NCI-H2029 (cell line): ENCODE measurements around the gene PLCD3.

Experiments
- DNase-seq: peaks from one replicate; lab custom pipeline; 2025; lab: John Stamatoyannopoulos, UW

The PLCD3 gene

DNA sequence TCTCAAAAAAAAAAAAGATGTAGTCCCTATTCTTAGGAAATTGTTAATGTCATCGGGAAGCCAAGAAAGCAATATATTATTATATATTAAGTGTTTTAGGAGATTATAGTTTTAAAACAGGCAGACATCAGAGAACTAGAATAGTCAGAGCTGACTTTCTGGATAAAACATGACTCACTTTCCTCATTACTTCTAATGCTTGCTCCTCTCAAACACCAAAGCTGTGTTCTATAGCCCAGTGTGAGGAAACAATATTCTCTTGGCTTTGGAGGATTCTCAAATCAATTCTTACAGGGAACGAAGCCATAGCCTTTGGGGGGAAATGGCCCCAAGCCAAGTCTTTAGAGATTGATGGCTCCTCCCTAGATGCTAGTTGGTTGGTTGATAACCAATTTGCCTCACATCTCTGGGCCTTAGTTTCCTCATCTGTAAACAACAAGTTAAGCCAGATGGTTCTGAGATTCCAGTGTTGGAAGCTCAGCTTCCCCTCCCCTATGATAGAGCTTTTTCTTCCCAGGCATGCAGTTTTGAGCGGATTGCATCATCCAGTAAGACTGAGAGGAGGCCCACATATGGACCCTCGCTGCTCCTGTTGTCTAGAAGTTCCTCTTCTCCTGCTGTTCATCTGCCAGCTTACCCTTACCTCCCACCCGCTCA lies 58.8 kb downstream of the PLCD3 start:
- DNase-seq: no peak

DNA sequence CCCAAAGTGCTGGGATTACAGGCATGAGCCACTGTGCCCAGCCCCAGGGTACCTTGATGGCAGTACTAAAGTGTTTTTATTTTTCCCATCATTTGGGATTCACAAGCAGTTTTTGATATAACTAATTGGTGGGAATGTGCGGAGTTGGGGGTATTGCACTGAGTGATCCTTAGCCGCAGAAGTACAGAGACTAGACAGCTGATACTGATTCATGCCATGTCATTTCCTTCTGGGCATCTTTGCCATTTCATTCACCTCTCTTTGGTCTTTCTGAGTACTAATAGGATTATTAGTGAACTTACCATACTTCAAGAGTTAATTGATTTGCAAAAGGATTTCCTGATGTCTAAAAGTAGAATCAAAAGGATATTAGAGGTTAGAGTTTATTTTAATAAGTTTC lies 61.5 kb downstream of the PLCD3 start:
- DNase-seq: no peak

DNA sequence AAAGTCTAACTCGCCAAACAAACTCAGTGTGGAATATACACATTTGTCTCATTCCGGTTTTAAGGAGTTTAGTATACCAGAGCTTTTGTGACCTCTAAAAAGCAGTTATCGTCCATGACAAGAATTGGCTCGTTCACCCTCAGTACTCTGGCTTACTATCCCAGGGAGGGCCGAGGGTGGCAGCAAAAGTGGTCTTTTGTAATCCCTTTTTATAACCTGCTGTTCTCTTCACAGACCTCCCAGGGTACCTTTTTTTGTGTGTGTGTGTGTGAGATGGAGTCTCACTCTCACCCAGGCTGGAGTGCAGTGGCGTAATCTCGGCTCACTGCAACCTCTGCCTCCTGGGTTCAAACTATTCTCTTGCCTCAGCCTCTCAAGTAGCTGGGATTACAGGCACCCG lies 62.3 kb downstream of the PLCD3 start:
- DNase-seq: no peak

DNA sequence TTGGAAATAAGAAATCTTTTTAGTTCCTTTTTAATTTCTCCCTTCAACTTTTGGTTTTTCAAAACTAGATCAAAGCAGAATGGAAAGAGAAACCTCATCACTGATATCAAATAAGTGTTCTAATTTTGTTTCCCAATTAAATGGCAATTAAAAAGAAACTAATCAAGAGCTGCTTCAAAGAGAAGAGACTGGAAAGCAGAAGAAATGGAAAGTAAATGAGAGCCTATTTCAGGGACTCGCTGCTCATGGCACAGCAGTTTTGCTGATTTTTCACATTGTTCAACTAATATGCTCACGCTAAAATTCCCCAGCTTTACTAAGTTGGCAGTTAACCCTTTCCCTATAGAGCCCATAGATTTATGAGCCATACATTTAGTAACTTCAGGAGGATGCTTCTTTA lies 64.7 kb downstream of the PLCD3 start:
- DNase-seq: no peak

DNA sequence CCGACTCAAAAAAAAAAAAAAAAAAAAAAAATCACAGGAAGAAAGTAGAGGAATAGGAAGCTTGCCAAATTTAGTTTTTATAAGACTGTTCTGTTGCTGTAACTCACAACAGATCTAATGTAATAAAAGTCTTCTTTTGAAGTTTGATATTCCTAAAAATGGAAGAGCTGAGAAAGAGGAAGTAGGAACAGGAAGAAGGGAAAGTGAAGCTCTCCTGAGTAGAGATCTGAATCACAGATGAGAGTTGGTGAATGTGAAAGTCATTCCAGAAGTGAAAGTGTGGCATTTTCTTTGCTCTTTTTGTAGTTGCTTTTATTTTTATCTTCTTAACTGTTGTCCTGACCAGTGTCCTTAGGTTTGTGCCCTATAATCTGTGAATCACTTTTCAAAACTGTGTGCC lies 69.1 kb downstream of the PLCD3 start:
- no peak for DNase-seq

DNA sequence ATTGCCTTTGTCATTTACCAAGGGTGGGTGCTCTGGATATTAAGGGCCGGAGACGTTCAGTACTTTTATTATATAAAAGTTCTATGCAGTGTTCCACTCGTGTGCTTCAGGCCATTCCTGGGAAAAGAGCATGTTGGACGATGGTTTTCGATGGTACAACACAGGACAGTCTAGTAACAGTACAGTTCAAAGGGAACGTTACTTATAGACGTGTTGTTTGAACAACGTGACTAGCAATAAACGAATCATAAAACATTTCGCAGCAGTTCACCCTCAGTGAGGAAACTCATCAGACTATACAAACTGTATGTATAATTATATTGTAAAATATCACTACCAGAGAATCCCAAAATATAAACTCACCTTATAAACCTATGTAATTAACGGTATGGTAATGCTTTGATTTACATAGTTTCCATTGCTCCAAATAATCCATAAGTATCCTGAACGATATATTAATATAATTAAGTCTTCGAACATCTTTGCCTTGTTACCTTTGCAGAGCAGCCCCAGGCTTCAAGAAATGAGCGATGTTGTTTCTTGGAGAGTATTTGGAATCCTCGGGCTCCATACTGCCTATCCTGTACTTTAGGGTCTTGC lies 70.6 kb downstream of the PLCD3 start:
- no peak for DNase-seq

DNA sequence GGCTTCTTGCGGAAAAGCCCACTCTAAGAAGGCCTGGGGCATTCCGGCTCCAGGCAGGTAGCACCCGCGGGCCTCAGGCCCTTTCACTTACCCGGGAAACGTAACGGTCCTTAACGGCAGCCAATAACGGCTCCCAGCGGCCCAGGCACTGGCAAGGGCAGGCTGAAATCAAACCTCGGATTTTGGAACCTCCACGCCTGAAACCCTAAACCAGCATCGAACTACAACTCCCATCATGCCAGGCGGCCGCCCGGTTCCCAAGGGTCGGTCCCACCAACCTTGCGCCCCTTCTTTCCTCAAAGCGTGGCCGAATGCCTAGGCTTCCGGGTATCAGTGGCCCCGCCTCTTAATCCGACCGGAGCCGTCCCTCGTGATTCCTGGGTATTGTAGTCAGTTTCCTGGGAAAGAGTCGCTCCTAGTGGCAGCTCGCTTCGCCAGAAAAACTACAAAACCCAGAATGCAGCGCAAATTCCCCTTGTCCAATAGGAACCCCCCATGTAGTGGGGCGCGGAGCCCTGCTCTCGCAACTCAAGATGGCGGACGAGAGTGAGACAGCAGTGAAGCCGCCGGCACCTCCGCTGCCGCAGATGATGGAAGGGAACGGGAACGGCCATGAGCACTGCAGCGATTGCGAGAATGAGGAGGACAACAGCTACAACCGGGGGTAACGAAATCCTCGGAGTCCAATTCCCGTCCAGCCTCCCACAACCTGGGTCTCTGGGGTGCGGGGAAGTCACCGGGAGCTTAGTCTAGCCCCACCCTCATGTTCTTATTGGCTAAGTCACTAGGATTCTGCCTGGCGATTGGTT lies 71.3 kb downstream of the PLCD3 start, which contains the start of gene NMT1:
NMT1 (plus strand) TSS at position 521 of the 809 bp plus-strand sequence; CDS start at position 534, 13 bp downstream.
- peak; percentile 98 for DNase-seq

DNA sequence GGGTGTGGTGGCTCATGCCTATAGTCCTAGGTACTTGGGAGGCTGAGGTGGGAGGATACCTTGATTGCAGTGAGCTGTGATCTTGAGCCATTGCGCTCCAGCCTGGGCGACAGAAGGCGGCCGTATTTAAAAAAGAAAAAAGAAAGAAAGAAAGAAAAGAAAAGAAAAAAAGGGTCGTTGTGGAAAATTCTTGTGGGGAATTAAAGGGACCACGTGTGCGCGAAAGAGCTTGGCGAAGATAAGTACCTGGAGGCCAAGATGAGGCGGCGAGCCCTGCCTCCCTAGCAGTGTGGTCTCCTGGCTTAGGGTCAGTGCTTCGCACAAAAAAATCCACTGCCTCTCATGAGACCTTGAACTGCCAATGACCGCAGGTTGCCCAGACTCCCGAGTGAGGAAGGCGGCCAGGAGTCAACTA lies 71.9 kb downstream of the PLCD3 start:
- no peak for DNase-seq
